Stomach (tissue), 9 donors: ENCODE results near the gene FANCC. TPM values are rescaled to one million over a fixed set of nuclear protein-coding genes. Genes with fewer than 3 reads are reported as not detected.

ENCODE experiments used
- DNase-seq, 2 donors: peaks; one replicate each; pipeline versions ENCODE4 v3.0.0 to v3.0.0-alpha.2; 2013 to 2019
- H3K27ac ChIP-seq, 5 donors: fragments of 200-600 bp in 4 of 5; sonication (generic) in 4 of 5; one replicate each; pipeline ENCODE4 v1.5.1; 2013 to 2019; ENCODE audit warnings: mild to moderate bottlenecking in 1 of 5, moderate library complexity in 1 of 5
- H3K27me3 ChIP-seq, 3 donors: fragments of 200-600 bp; sonication (generic); one replicate each; pipeline ENCODE4 v1.5.1; 2017 to 2019; ENCODE audit warnings: mixed run types in 1 of 3
- H3K36me3 ChIP-seq, 4 donors: fragments of 200-600 bp; sonication (generic); 1 replicate in 3 of 4; 2 replicates in 1 of 4; pipeline ENCODE4 v1.5.1; 2016 to 2019
- H3K4me1 ChIP-seq, 4 donors: fragments of 200-600 bp; sonication (generic); one replicate each; pipeline ENCODE4 v1.5.1; 2016 to 2019
- H3K4me3 ChIP-seq, 4 donors: fragments of 200-600 bp; sonication (generic) in 3 of 4; one replicate each; pipeline ENCODE4 v1.5.1; 2016 to 2019; ENCODE audit warnings: mild to moderate bottlenecking in 1 of 4
- H3K9me3 ChIP-seq, 4 donors: fragments of 200-600 bp; sonication (generic); one replicate each; pipeline ENCODE4 v1.5.1; 2016 to 2019
- EP300 ChIP-seq: sonication (generic); formaldehyde crosslinking; IDR thresholded peaks from one replicate; pipeline ENCODE4 v1.6.1; 2017; ENCODE audit warnings: antibody characterized with exemption
- POLR2A ChIP-seq, 4 donors: fragments of 450-650 bp; IDR thresholded peaks; one replicate each; pipeline ENCODE4 v1.6.1; 2016; ENCODE audit warnings: antibody characterized with exemption in 4 of 4, control low read depth in 2 of 4, mild to moderate bottlenecking in 1 of 4, moderate library complexity in 1 of 4
- WGBS, 5 donors: extraction: QIAGEN DNeasy Blood & Tissue Kit in 3 of 5; methylation state at CpG; one replicate each; pipeline versions ENCODE4 v1.1.5 to v1.1.7; 2013 to 2018; 5-methylcytosine and 5-hydroxymethylcytosine counted together
- intact Hi-C: fragments of 100-400 bp; cut with DNase I; formaldehyde crosslinking; loops from one replicate; pipeline ENCODE4 v1.15.1; 2023; ENCODE audit warnings: low total_unique reads
- polyA plus RNA-seq, 3 donors: library from polyadenylated mRNA; stranded (reverse); fragments of 200-250 nt; gene quantifications; one replicate each; pipeline ENCODE4 v1.2.3, GENCODE V29; 2013
- small RNA-seq, 4 donors: library from RNA; depleted of rRNA; stranded (forward); fragments of <200 nt; gene quantifications; one replicate each; pipeline ENCODE3, GENCODE V24; 2016
- total RNA-seq, 5 donors: library from RNA; depleted of rRNA; stranded (reverse); fragments of >200 nt; gene quantifications; one replicate each; pipeline versions ENCODE4 v1.1.0 to v1.2.3, GENCODE V29; 2014 to 2016
- TF ChIP-seq, protein P1 (sequence below), 7 experiments: fragments of 450-650 bp in 4 of 7; fragments of 200-600 bp in 3 of 7; sonication (generic) in 3 of 7; IDR thresholded peaks; one replicate each; pipeline ENCODE4 v1.5.1; 2016 to 2019; ENCODE audit warnings: antibody characterized with exemption in 7 of 7, control low read depth in 2 of 7, mild to moderate bottlenecking in 1 of 7
- donor health status: healthy with polysubstance abuse.
- donor health status: Bipolar disorder and iron deficiency.
- donor health status: healthy.

Gene FANCC
- total and polyA plus RNA-seq, 8 donors = 3.1 to 24.5 (median 7.1) TPM

DNA sequence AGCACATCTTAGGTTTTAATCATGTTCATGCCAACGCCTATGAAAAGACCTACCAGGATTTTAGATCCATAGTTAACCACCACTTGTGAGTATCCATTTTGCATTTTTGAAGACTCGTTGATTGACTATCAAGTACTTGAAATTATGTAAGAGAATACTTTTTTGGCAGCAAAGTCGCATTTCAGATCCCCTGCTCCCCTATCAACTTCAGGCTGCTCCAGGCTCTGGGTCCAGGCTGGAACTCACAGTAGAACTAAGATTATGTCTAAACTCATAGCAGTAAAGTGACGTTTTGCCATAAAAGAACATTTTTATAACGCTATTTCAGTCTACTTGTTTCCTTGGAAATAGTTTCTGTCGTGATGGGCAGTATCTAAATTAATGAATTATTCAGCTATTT lies 267.7 kb downstream of the FANCC start:
- intact Hi-C loops = no loop called here
- Histone ChIP-seq H3K4me1 (peaks cover 30 to 94% (median 72%) of the 10 kb centered on the region in 4 donors), H3K27ac (peak overlapping the region; percentile 79 to 93 (median 89)), H3K4me3 (peak overlapping the region; percentile 34 to 59 (median 52)), H3K9me3 (no peaks in the 10 kb centered on the region), H3K27me3 (no peaks in the 10 kb centered on the region), H3K36me3 (no peaks in the 10 kb centered on the region)
- no peak for TF ChIP-seq EP300
- no peak for TF ChIP-seq POLR2A (IDR thresholded peaks at IDR 0.05)
- TF ChIP-seq, protein P1, sequence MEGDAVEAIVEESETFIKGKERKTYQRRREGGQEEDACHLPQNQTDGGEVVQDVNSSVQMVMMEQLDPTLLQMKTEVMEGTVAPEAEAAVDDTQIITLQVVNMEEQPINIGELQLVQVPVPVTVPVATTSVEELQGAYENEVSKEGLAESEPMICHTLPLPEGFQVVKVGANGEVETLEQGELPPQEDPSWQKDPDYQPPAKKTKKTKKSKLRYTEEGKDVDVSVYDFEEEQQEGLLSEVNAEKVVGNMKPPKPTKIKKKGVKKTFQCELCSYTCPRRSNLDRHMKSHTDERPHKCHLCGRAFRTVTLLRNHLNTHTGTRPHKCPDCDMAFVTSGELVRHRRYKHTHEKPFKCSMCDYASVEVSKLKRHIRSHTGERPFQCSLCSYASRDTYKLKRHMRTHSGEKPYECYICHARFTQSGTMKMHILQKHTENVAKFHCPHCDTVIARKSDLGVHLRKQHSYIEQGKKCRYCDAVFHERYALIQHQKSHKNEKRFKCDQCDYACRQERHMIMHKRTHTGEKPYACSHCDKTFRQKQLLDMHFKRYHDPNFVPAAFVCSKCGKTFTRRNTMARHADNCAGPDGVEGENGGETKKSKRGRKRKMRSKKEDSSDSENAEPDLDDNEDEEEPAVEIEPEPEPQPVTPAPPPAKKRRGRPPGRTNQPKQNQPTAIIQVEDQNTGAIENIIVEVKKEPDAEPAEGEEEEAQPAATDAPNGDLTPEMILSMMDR (IDR thresholded peaks at IDR 0.05) = no peak
- peak in 1 of 2 donors; percentile 59 for DNase-seq
- WGBS, 5 donors = 17 to 29% (median 22%) methylated on average over 6 of the region's 6 CpGs

Small RNAs within 50 kb of the gene (small RNA-seq; reads per million reads assigned to genes)
- gene MIR23B = 794 to 3,146 (median 1,992) reads per million in 4 donors
- 7,652 to 13,312 (median 11,368) reads per million in 4 donors for gene MIR27B
- gene MIR3074 = 0 reads per million in 4 donors
- gene MIR6081 = 0 reads per million in 4 donors
- 14.8 to 48.7 (median 29.5) reads per million in 4 donors for gene RNA5SP288

Other genes starting within 250 kb of the FANCC start
- gene PTCH1, start 199.3 kb upstream of the FANCC start, total RNA-seq = 10 to 100 TPM; 20.6 to 53.3 (median 28.0) TPM
- 1 to 10 TPM; 3.9 to 9.3 (median 8.6) TPM for gene PTCH1, start 199.3 kb upstream of the FANCC start, polyA plus RNA-seq